SJCRH30 (cell line): Measurements from ENCODE around the gene CUTC. TPM values are rescaled to one million over a fixed set of nuclear protein-coding genes. Genes with fewer than 3 reads are reported as not detected.
"Not testable (repeated sequence)": the region's sequence is repeated elsewhere in the genome, so short reads cannot be mapped to it uniquely, and the experiment has no call there.

Experiments used
- DNase-seq, 2 experiments: peaks; one replicate each; pipeline ENCODE4 v3.0.0-alpha.2; 2015 to 2020
- H3K27ac ChIP-seq: fragments of 250-450 bp; sonication (Bioruptor Pico); 2 replicates; pipeline ENCODE4 v1.5.1; 2020; ENCODE audit warnings: mild to moderate bottlenecking, moderate library complexity
- H3K27me3 ChIP-seq: fragments of 250-450 bp; sonication (Bioruptor Pico); 2 replicates; pipeline ENCODE4 v1.5.1; 2020; ENCODE audit warnings: mild to moderate bottlenecking, moderate library complexity
- H3K36me3 ChIP-seq: fragments of 250-450 bp; sonication (Bioruptor Pico); 2 replicates; pipeline ENCODE4 v1.5.1; 2020; ENCODE audit warnings: mild to moderate bottlenecking, moderate library complexity
- H3K4me1 ChIP-seq: fragments of 250-450 bp; sonication (Bioruptor Pico); 2 replicates; pipeline ENCODE4 v1.5.1; 2020; ENCODE audit warnings: mild to moderate bottlenecking, moderate library complexity
- H3K4me3 ChIP-seq: fragments of 250-450 bp; sonication (Bioruptor Pico); 2 replicates; pipeline ENCODE4 v1.5.1; 2020; ENCODE audit warnings: mild to moderate bottlenecking, moderate library complexity
- H3K9me3 ChIP-seq: fragments of 250-450 bp; sonication (Bioruptor Pico); replicated peaks from 2 replicates; pipeline ENCODE4 v1.5.1; 2020; ENCODE audit warnings: mild to moderate bottlenecking, moderate library complexity
- total RNA-seq: library from RNA; depleted of rRNA; stranded (reverse); fragments of >200 nt; shearing (Covaris generic); gene quantifications from 2 replicates; pipeline ENCODE4 v1.2.3, GENCODE V29; 2014

The CUTC gene
- total RNA-seq, 1 experiment from 2014 or later: 18.3 TPM

- Histone ChIP-seq H3K36me3 (peaks cover 13% of the 10 kb centered on the region), H3K27ac (peak overlapping the region; percentile 64), H3K4me1 (0 out of 2 replicates have a peak, but pooled peaks cover 4% of the 10 kb centered on the region), H3K27me3 (no peaks in the 10 kb centered on the region), H3K9me3 (no peaks in the 10 kb centered on the region), H3K4me3 (peak overlapping the region; percentile 81)
- no peak for DNase-seq
Measured at GRCh38 chr10:99731306-99732032, 565 bp upstream of the CUTC start.

GRCh38 chr10:99733366-99733765, 1.3 kb downstream of the CUTC start:
- no peak for DNase-seq
- Histone ChIP-seq H3K36me3 (peaks cover 13% of the 10 kb centered on the region; the same call in 1 of the 2 replicates), H3K27me3 (no peaks in the 10 kb centered on the region), H3K9me3 (no peaks in the 10 kb centered on the region), H3K4me1 (0 out of 2 replicates have a peak, but pooled peaks cover 4% of the 10 kb centered on the region), H3K4me3 (no peak overlapping the region), H3K27ac (no peak overlapping the region)

DNA sequence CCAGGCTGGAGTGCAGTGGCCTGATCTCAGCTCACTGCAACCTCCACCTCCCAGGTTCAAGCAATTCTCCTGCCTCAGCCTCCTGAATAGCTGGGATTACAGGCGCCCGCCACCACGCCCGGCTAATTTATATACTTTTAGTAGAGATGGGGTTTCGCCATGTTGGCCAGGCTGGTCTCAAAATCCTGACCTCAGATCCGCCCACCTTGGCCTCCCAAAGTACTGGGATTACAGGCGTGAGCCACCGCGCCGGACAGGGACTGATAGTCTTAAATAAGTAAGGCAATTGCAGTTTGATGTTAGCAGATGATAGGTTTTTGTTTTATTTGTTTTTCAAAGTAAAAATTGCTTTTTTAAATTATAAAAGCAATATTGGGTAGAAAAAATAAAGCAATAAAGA, 2.1 kb downstream of the CUTC start:
- H3K4me1 ChIP-seq, H3K9me3 ChIP-seq, DNase-seq, H3K27ac ChIP-seq, H3K27me3 ChIP-seq, H3K4me3 ChIP-seq: not testable (repeated sequence)
- peaks cover 13% of the 10 kb centered on the region for H3K36me3 ChIP-seq

DNA sequence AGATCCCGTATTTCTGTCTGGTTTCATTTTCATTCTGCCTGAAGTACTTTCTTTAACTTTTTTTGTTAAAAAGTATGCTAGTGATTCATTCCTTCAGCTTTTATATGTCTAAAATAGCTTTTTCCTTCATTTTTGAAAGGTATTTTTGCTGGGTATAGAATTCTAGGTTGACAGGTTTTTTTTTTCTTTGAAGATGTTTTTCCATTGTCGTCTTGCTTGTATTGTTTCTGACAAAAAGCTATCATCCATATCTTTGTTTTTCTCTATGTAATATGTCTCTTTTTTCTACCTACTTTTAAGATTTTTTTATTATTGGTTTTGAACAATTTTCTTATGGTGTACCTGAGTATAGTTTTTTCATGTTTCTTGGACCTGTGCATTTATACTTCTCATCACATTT, 8.2 kb downstream of the CUTC start:
- H3K36me3 ChIP-seq: peaks cover 54% of the 10 kb centered on the region
- no peak for DNase-seq

DNA sequence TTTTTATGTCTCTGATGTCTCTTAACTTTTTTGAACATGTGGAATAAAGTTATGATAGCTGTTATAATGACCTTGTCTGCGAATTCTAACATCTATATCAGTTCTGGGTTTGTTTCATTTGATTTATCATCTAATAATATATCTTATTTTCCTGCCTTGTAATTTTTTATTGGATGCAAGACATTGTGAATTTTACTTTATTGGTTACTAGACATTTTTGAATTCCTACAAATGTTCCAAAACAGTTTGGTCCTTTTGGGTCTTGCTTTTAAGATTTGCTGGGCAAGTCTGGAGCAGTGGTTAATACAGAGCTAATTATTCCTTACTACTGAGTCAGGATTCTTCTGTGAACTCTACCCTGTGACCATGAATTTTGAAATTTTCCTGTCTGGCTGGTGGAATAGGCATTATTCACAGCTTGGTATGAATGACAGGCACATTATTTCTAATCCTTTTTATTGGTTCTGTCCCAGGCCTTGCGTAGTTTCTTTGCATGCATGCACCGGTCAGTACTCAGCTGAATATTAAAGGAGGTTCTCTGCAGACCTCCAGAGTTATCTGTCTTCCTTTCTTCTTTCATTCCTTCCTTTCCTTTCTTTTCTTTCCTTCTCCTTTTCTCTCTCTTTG, 9.0 kb downstream of the CUTC start:
- no peaks in the 10 kb centered on the region for H3K4me1 ChIP-seq
- peaks cover 12% of the 10 kb centered on the region for H3K9me3 ChIP-seq
- DNase-seq: no peak
- no peaks in the 10 kb centered on the region for H3K27me3 ChIP-seq
- H3K4me3 ChIP-seq: no peak overlapping the region
- no peak overlapping the region for H3K27ac ChIP-seq
- peaks cover 58% of the 10 kb centered on the region for H3K36me3 ChIP-seq

More for the DNA sequence above, 8.2 kb downstream of the CUTC start:
- H3K4me3 ChIP-seq: no peak overlapping the region
- H3K9me3 ChIP-seq: peaks cover 12% of the 10 kb centered on the region
- H3K27ac ChIP-seq: no peak overlapping the region
- H3K27me3 ChIP-seq: no peaks in the 10 kb centered on the region
- no peaks in the 10 kb centered on the region for H3K4me1 ChIP-seq

- H3K4me3 ChIP-seq: no peak overlapping the region
- H3K27ac ChIP-seq: no peak overlapping the region
- no peaks in the 10 kb centered on the region for H3K4me1 ChIP-seq
- no peaks in the 10 kb centered on the region for H3K27me3 ChIP-seq
- peaks cover 12% of the 10 kb centered on the region for H3K9me3 ChIP-seq
- peaks cover 57% of the 10 kb centered on the region for H3K36me3 ChIP-seq
- DNase-seq: no peak
Measured at GRCh38 chr10:99742254-99742653, 10.2 kb downstream of the CUTC start.

DNA sequence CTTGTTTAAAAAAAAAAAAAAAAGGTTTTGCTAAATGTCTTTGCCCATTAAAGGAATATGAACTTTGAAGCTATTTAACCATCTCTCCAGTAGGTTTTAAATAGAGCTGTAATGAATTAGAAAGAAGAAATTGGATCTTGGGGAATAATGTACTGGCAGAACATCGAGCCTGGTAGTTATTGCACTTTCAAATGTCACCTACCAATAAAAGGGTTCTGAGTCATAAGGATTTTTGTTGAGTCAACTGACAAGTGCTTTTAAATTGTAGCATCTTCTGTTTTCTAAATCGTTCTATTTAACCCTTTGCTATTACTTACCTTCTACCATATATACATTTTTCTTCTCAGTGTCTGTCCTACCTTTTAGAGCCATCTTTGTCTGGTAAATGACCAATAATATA, 10.7 kb downstream of the CUTC start:
- Histone ChIP-seq H3K4me3 (no peak overlapping the region), H3K27ac (no peak overlapping the region), H3K4me1 (no peaks in the 10 kb centered on the region), H3K27me3 (no peaks in the 10 kb centered on the region), H3K9me3 (peaks cover 12% of the 10 kb centered on the region), H3K36me3 (peaks cover 55% of the 10 kb centered on the region)
- DNase-seq: no peak

GRCh38 chr10:99743841-99744240, 11.8 kb downstream of the CUTC start:
- Histone ChIP-seq H3K27me3 (no peaks in the 10 kb centered on the region), H3K4me3 (no peak overlapping the region), H3K36me3 (peaks cover 63% of the 10 kb centered on the region), H3K27ac (no peak overlapping the region), H3K4me1 (no peaks in the 10 kb centered on the region), H3K9me3 (peaks cover 12% of the 10 kb centered on the region)
- no peak for DNase-seq

DNA sequence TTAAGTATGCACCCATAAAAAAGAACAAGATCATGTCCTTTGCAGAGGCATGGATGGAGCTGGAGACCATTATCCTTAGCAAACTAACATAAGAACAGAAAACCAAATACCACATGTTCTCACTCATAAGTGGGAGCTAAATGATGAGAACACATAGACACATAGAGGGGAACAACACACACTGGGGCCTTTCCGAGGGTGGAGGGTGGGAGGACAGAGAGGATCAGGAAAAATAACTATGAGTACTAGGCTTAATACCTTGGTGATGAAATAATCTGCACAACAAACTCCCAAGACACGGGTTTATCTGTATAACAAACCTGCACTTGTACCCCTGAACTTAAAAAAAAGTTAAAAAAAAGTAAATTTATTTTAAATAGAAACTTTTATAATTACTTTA, 14.1 kb downstream of the CUTC start:
- not testable (repeated sequence) for H3K4me3 ChIP-seq, H3K4me1 ChIP-seq, H3K9me3 ChIP-seq, H3K27me3 ChIP-seq, DNase-seq, H3K27ac ChIP-seq
- H3K36me3 ChIP-seq: peaks cover 55% of the 10 kb centered on the region

- Histone ChIP-seq H3K4me3 (no peak overlapping the region), H3K27me3 (no peaks in the 10 kb centered on the region), H3K36me3 (peaks cover 50% of the 10 kb centered on the region), H3K9me3 (no peaks in the 10 kb centered on the region), H3K4me1 (no peaks in the 10 kb centered on the region), H3K27ac (no peak overlapping the region)
- DNase-seq: no peak
Measured at GRCh38 chr10:99748823-99749451, 16.9 kb downstream of the CUTC start.

DNA sequence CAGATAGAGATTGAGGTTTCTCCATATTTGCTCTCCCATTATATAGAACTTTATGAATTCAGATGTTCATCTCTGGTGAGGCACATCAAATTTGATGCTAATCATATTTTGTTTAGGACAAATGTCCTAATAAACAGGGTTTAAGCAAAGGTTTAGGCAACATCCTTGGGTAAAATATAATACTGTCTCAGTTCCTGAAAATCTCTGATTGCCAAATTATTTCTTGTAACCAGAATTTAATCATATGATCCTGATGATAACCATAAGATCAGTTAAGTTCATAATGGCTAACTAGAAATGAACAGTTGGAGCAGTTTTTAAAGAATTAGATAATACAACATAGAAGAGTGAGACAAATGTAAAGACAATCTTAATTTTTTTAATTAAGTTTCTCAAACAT, 18.6 kb downstream of the CUTC start:
- Histone ChIP-seq H3K27me3 (no peaks in the 10 kb centered on the region), H3K9me3 (no peaks in the 10 kb centered on the region), H3K27ac (no peak overlapping the region), H3K4me3 (no peak overlapping the region), H3K36me3 (peaks cover 46% of the 10 kb centered on the region), H3K4me1 (no peaks in the 10 kb centered on the region)
- no peak for DNase-seq

GRCh38 chr10:99754670-99755069, 22.6 kb downstream of the CUTC start:
- peaks cover 32% of the 10 kb centered on the region for H3K36me3 ChIP-seq
- H3K27ac ChIP-seq: no peak overlapping the region
- DNase-seq: no peak
- no peak overlapping the region for H3K4me3 ChIP-seq
- H3K9me3 ChIP-seq: no peaks in the 10 kb centered on the region
- H3K4me1 ChIP-seq: no peaks in the 10 kb centered on the region
- H3K27me3 ChIP-seq: no peaks in the 10 kb centered on the region

- Histone ChIP-seq H3K27me3 (no peaks in the 10 kb centered on the region), H3K4me1 (no peaks in the 10 kb centered on the region), H3K36me3 (peaks cover 27% of the 10 kb centered on the region), H3K27ac (no peak overlapping the region), H3K4me3 (no peak overlapping the region), H3K9me3 (no peaks in the 10 kb centered on the region)
- no peak for DNase-seq
Measured at GRCh38 chr10:99756159-99756558, 24.1 kb downstream of the CUTC start.

DNA sequence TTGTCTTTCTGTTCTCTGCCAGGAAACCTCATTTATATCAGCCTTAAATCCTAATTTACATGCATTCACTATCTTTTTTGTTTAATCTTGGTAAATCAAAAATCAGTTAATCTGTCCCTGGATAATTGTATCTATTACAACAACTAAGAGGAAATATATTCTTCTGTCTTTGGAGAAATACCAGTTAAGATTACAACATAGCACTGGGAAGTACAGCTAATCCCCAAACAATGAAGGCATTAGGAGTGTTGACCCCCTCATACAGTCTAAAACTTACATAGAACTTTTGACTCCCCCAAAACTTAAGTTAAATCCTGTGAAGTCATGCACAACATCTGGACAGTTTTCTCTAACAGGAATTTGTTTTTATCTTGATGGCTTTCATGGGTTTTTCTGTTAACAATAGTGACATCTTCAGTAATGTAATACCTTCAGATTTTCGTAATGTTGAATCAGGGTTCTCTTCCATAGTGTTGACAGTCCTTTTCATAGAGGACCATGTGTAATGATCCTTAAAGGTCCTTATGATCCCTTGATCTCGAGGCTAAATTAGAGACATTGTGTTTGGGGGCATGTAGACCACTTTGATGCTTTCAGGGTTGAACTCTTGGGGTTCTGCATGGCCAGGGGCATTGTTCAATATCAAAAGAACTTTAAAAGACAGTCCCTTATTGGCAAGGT, 26.3 kb downstream of the CUTC start:
- H3K9me3 ChIP-seq: no peaks in the 10 kb centered on the region
- no peaks in the 10 kb centered on the region for H3K27me3 ChIP-seq
- no peak for DNase-seq
- H3K27ac ChIP-seq: no peak overlapping the region
- H3K4me3 ChIP-seq: no peak overlapping the region
- H3K4me1 ChIP-seq: no peaks in the 10 kb centered on the region
- H3K36me3 ChIP-seq: peaks cover 16% of the 10 kb centered on the region

DNA sequence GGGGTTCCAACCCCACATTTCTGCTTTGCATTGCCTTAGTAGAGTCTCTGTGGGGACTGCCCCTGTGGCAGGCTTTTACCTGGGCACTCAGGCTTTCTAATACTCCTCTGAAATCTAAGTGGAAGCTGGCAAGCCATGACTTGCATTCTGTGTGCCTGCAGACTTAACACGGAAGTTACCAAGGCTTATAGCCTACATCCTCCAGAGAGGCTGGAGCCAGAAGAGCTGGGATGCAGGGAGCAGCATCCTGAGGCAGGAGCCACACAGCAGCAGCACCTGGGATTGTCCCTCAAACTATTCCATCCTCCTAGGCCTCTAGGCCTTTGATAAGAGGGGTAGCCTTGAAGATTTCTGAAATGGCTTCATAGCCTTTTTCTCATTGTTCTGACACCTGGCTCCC, 28.3 kb downstream of the CUTC start:
- no peaks in the 10 kb centered on the region for H3K27me3 ChIP-seq
- no peaks in the 10 kb centered on the region for H3K4me1 ChIP-seq
- no peaks in the 10 kb centered on the region for H3K9me3 ChIP-seq
- DNase-seq: peak; percentile 20 to 53
- peaks cover 16% of the 10 kb centered on the region for H3K36me3 ChIP-seq
- no peak overlapping the region for H3K27ac ChIP-seq
- no peak overlapping the region for H3K4me3 ChIP-seq
